ENCODE data around the gene APLP2.

DNA sequence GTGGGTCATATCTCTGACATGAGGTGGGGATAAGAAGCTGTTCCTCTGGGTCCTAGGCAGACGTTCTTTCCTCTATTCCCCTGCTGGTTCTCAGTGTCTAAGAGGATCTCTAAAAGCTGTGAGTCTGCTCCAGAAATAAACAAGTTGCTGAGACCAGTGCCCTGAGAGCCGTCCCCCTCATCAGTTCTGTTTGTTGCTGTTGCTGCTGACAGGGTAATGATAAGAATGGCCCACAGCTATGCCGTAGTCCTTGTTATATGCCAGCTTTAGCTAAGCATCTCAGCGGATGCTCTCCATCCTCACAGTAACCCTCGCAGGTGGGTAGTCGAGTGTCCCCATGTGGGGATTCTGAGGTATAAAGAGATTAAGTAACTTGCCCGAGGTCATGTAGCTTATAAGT lies 66.4 kb downstream of the APLP2 start:
- TF ChIP-seq NR3C1 (CRISPR knock-in tag; conservative IDR thresholded peaks at IDR 0.05; ENCODE audit: low read depth), result no peak
- TF ChIP-seq SP1 (CRISPR knock-in tag; conservative IDR thresholded peaks at IDR 0.05), result no peak
- no peak for TF ChIP-seq GABPB1 (CRISPR knock-in tag; IDR thresholded peaks at IDR 0.05)
- TF ChIP-seq, protein P1, sequence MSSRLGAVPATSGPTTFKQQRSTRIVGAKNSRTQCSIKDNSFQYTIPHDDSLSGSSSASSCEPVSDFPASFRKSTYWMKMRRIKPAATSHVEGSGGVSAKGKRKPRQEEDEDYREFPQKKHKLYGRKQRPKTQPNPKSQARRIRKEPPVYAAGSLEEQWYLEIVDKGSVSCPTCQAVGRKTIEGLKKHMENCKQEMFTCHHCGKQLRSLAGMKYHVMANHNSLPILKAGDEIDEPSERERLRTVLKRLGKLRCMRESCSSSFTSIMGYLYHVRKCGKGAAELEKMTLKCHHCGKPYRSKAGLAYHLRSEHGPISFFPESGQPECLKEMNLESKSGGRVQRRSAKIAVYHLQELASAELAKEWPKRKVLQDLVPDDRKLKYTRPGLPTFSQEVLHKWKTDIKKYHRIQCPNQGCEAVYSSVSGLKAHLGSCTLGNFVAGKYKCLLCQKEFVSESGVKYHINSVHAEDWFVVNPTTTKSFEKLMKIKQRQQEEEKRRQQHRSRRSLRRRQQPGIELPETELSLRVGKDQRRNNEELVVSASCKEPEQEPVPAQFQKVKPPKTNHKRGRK (CRISPR knock-in tag; IDR thresholded peaks at IDR 0.05; ENCODE audit: borderline replicate concordance), result no peak
- TF ChIP-seq, protein P2, sequence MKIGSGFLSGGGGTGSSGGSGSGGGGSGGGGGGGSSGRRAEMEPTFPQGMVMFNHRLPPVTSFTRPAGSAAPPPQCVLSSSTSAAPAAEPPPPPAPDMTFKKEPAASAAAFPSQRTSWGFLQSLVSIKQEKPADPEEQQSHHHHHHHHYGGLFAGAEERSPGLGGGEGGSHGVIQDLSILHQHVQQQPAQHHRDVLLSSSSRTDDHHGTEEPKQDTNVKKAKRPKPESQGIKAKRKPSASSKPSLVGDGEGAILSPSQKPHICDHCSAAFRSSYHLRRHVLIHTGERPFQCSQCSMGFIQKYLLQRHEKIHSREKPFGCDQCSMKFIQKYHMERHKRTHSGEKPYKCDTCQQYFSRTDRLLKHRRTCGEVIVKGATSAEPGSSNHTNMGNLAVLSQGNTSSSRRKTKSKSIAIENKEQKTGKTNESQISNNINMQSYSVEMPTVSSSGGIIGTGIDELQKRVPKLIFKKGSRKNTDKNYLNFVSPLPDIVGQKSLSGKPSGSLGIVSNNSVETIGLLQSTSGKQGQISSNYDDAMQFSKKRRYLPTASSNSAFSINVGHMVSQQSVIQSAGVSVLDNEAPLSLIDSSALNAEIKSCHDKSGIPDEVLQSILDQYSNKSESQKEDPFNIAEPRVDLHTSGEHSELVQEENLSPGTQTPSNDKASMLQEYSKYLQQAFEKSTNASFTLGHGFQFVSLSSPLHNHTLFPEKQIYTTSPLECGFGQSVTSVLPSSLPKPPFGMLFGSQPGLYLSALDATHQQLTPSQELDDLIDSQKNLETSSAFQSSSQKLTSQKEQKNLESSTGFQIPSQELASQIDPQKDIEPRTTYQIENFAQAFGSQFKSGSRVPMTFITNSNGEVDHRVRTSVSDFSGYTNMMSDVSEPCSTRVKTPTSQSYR (CRISPR knock-in tag; IDR thresholded peaks at IDR 0.05), result no peak
- TF ChIP-seq GRHL2 (CRISPR knock-in tag; IDR thresholded peaks at IDR 0.05; ENCODE audit: insufficient replicate concordance, severe bottlenecking), result no peak

All from WTC11 (cell line).